GM12878 (cell line): Measurements from ENCODE around the gene SOX30. TPM values are rescaled to one million over a fixed set of nuclear protein-coding genes. Genes with fewer than 3 reads are reported as not detected.

Experiments used
- ATAC-seq: fragments of 200-7000 bp; cut with Tn5 transposase; 3 replicates; pipeline ENCODE4 v1.9.1; 2020; ENCODE audit warnings: mild to moderate bottlenecking, moderate library complexity
- BruUV-seq: library from RNA; stranded (reverse); fragments of 400-500 nt; replicated peaks from 2 replicates; lab custom pipeline; 2021; lab: Mats Ljungman, UMichigan
- CTCF ChIA-PET: fragments of 300-600 bp; sonication (Branson Sonifier 250); formaldehyde crosslinking; extraction: SDS; loops from one replicate; lab custom pipeline; 2021; ENCODE audit warnings: inconsistent platforms; lab: Yijun Ruan, JAX
- POLR2A ChIA-PET: fragments of 350-600 bp; formaldehyde crosslinking; extraction: SDS; loops from one replicate; lab custom pipeline; 2021; ENCODE audit warnings: inconsistent platforms; lab: Charles Lee
- RAD21 ChIA-PET: fragments of 300-600 bp; sonication (Branson Sonifier 250); formaldehyde crosslinking; loops from one replicate; lab custom pipeline; 2023; ENCODE audit warnings: antibody characterized with exemption; ENCODE audit not compliant: unreplicated experiment; lab: Charles Lee
- SMC1A ChIA-PET: fragments of 300-600 bp; sonication (Branson Sonifier 250); formaldehyde crosslinking; loops from one replicate; lab custom pipeline; 2023; ENCODE audit not compliant: unreplicated experiment, uncharacterized antibody; lab: Charles Lee
- DNase-seq: peaks from one replicate; pipeline ENCODE4 v3.0.0-alpha.2; 2011; ENCODE audit warnings: low read depth, low spot score
- FAIRE-seq: peaks from 3 replicates; lab custom pipeline; 2011; peaks lifted over from hg19 to GRCh38; lab: Jason Lieb, UNC
- H2AFZ ChIP-seq: 2 replicates; pipeline ENCODE4 v1.6.0; 2011; ENCODE audit warnings: low read depth, low read length, control low read depth; ENCODE audit not compliant: control insufficient read depth
- H3K27ac ChIP-seq: 2 replicates; pipeline ENCODE4 v1.5.1; 2011; ENCODE audit warnings: control low read depth; ENCODE audit not compliant: control insufficient read depth, insufficient read depth
- H3K27me3 ChIP-seq, 2 experiments: replicated peaks in 1 of 2; 2 replicates each; pipeline versions ENCODE4 v1.6.0 to v1.6.1; 2011; ENCODE audit warnings: low read length in 1 of 2; ENCODE audit not compliant: control insufficient read depth in 2 of 2, insufficient read depth in 2 of 2
- H3K36me3 ChIP-seq, 2 experiments: 2 replicates each; pipeline ENCODE4 v1.5.1; 2011; ENCODE audit warnings: low read length in 1 of 2; ENCODE audit not compliant: control insufficient read depth in 2 of 2, insufficient read depth in 2 of 2
- H3K4me1 ChIP-seq: 2 replicates; pipeline ENCODE4 v1.6.1; 2011; ENCODE audit warnings: mild to moderate bottlenecking, low read length, moderate library complexity, mixed read lengths; ENCODE audit not compliant: control insufficient read depth, insufficient read depth
- H3K4me2 ChIP-seq: 2 replicates; pipeline ENCODE4 v1.6.0; 2011; ENCODE audit warnings: control low read depth; ENCODE audit not compliant: control insufficient read depth, insufficient read depth
- H3K4me3 ChIP-seq: fragments of 200-600 bp; sonication (generic); 2 replicates; pipeline ENCODE4 v1.5.1; 2016
- H3K79me2 ChIP-seq: 2 replicates; pipeline ENCODE4 v1.6.0; 2011; ENCODE audit warnings: low read length; ENCODE audit not compliant: control insufficient read depth, insufficient read depth
- H3K9ac ChIP-seq: 2 replicates; pipeline ENCODE4 v1.8.0; 2011; ENCODE audit warnings: low read length, control low read depth, mixed read lengths; ENCODE audit not compliant: control insufficient read depth, insufficient read depth
- H3K9me3 ChIP-seq: replicated peaks from 3 replicates; pipeline ENCODE4 v1.5.1; 2011; ENCODE audit warnings: mild to moderate bottlenecking, low read length; ENCODE audit not compliant: control insufficient read depth, insufficient read depth
- H4K20me1 ChIP-seq: 2 replicates; pipeline ENCODE4 v1.6.0; 2011; ENCODE audit not compliant: control insufficient read depth, insufficient read depth
- BMI1 ChIP-seq: fragments of 450-650 bp; IDR thresholded peaks from 2 replicates; pipeline ENCODE4 v1.6.1; 2016; ENCODE audit warnings: mild to moderate bottlenecking, moderate library complexity, borderline replicate concordance
- EZH2 ChIP-seq: IDR thresholded peaks from 2 replicates; pipeline ENCODE4 v1.6.1; 2012; ENCODE audit warnings: low read depth, mild to moderate bottlenecking, control low read depth, inconsistent platforms, low read length, borderline replicate concordance; ENCODE audit not compliant: control insufficient read depth
- HCFC1 ChIP-seq: fragments of 150-350 bp; IDR thresholded peaks from 2 replicates; pipeline ENCODE4 v1.6.1; 2014; ENCODE audit warnings: low read length
- POLR2AphosphoS5 ChIP-seq: IDR thresholded peaks from 2 replicates; pipeline ENCODE4 v1.6.1; 2011; ENCODE audit warnings: mild to moderate bottlenecking, low read length, inconsistent platforms
- RCOR1 ChIP-seq: conservative IDR thresholded peaks from 2 replicates; pipeline ENCODE4 v1.6.1; 2012; ENCODE audit warnings: low read depth, low read length, improper control_type of control experiment
- RUNX3 ChIP-seq: IDR thresholded peaks from 2 replicates; pipeline ENCODE4 v1.6.1; 2012; ENCODE audit warnings: low read length, inconsistent platforms
- SIN3A ChIP-seq: IDR thresholded peaks from 2 replicates; pipeline ENCODE4 v1.6.1; 2012; ENCODE audit warnings: low read depth, low read length, improper control_type of control experiment
- SREBF2 ChIP-seq: IDR thresholded peaks from 2 replicates; pipeline ENCODE4 v1.6.1; 2012; ENCODE audit warnings: mild to moderate bottlenecking, low read length
- TCF3 ChIP-seq: IDR thresholded peaks from 2 replicates; pipeline ENCODE4 v1.6.1; 2012; ENCODE audit warnings: low read depth, mild to moderate bottlenecking, low read length, borderline replicate concordance; ENCODE audit not compliant: insufficient read depth
- WGBS: methylation state at CpG from one replicate; pipeline ENCODE4 v1.1.6; 2016; ENCODE audit warnings: low lambda C conversion rate; ENCODE audit not compliant: insufficient replicate concordance, insufficient coverage; ENCODE audit errors: missing lambda C conversion rate; 5-methylcytosine and 5-hydroxymethylcytosine counted together
- in situ Hi-C: fragments of 300-500 bp; cut with MboI; formaldehyde crosslinking; loops from 9 replicates; pipeline ENCODE4 v1.14.3; 2018; ENCODE audit warnings: mixed read lengths
- intact Hi-C: fragments of 100-400 bp; cut with micrococcal nuclease; formaldehyde crosslinking; loops from one replicate; pipeline ENCODE4 v1.14.2; 2022; ENCODE audit not compliant: unreplicated experiment
- polyA plus RNA-seq, 11 experiments: library from polyadenylated mRNA; depleted of rRNA in 4 of 11; unstranded in 6 of 11; stranded (reverse) in 5 of 11; fragments of >200 nt; fragmentation: Nextera tagmentation in 4 of 11; fragmentation: Illumina TruSeq in 1 of 11; extraction: Ambion mirVana in 4 of 11; extraction: Trizol in 1 of 11; gene quantifications; 1 replicate in 1 of 11; 2 replicates in 10 of 11; pipeline versions ENCODE4 v1.2.1 to v1.2.3, GENCODE V29; 2011 to 2016; ENCODE audit warnings: inconsistent platforms in 2 of 11, missing spikeins in 2 of 11, low read depth in 1 of 11
- total RNA-seq, 4 experiments: library from RNA; depleted of rRNA in 3 of 4; stranded (reverse); fragments of >200 nt in 3 of 4; fragmentation: Illumina TruSeq in 1 of 4; extraction: Trizol in 1 of 4; gene quantifications; 2 replicates each; pipeline versions ENCODE4 v1.2.1 to v1.2.3, GENCODE V29; 2013 to 2021
- TF ChIP-seq, protein P1 (sequence below): fragments of 450-650 bp; IDR thresholded peaks from 2 replicates; pipeline ENCODE4 v1.6.1; 2017; ENCODE audit warnings: mild to moderate bottlenecking, moderate library complexity
- TF ChIP-seq, protein P2 (sequence below): fragments of 150-350 bp; IDR thresholded peaks from 2 replicates; pipeline ENCODE4 v1.6.1; 2016; ENCODE audit warnings: low read depth, low read length
- TF ChIP-seq, protein P3 (sequence below): fragments of 450-650 bp; IDR thresholded peaks from 2 replicates; pipeline ENCODE4 v1.6.1; 2017; ENCODE audit warnings: mild to moderate bottlenecking, moderate library complexity

SOX30 gene
- total and polyA plus RNA-seq, 10 of the 15 experiments (the other 5 are each of a cell fraction or from before 2014, with no cell fraction given) = 0.06 to 0.32 (median 0.10) TPM; not detected in 2

GRCh38 chr5:157658893-157659292 lies 6.7 kb upstream of the SOX30 start (continued):
- TF ChIP-seq, protein P1, sequence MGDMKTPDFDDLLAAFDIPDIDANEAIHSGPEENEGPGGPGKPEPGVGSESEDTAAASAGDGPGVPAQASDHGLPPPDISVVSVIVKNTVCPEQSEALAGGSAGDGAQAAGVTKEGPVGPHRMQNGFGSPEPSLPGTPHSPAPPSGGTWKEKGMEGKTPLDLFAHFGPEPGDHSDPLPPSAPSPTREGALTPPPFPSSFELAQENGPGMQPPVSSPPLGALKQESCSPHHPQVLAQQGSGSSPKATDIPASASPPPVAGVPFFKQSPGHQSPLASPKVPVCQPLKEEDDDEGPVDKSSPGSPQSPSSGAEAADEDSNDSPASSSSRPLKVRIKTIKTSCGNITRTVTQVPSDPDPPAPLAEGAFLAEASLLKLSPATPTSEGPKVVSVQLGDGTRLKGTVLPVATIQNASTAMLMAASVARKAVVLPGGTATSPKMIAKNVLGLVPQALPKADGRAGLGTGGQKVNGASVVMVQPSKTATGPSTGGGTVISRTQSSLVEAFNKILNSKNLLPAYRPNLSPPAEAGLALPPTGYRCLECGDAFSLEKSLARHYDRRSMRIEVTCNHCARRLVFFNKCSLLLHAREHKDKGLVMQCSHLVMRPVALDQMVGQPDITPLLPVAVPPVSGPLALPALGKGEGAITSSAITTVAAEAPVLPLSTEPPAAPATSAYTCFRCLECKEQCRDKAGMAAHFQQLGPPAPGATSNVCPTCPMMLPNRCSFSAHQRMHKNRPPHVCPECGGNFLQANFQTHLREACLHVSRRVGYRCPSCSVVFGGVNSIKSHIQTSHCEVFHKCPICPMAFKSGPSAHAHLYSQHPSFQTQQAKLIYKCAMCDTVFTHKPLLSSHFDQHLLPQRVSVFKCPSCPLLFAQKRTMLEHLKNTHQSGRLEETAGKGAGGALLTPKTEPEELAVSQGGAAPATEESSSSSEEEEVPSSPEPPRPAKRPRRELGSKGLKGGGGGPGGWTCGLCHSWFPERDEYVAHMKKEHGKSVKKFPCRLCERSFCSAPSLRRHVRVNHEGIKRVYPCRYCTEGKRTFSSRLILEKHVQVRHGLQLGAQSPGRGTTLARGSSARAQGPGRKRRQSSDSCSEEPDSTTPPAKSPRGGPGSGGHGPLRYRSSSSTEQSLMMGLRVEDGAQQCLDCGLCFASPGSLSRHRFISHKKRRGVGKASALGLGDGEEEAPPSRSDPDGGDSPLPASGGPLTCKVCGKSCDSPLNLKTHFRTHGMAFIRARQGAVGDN = no peak
- TF ChIP-seq POLR2AphosphoS5 = no peak

DNA sequence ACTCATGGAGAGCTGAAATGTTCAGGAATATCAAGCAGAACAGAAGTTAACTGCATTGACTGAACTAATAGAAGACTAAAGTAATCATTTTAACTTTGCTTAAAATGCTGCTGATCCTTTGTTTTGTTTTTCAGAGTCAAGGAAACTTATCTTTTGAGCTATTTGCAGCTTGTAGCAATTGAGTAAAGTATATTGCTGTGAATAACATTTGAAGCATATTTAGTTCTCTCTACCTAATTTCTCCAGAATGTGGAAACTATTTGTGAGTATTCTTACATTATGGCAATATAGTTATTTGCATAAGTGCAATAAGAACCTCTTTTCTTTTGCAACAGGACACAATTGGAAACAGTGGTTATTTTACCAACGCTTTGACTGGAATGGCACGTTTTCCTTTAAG lies 5.3 kb upstream of the SOX30 start:
- no peak for ATAC-seq
- H3K79me2 ChIP-seq = no peaks in the 10 kb centered on the region
- no peaks in the 10 kb centered on the region for H3K36me3 ChIP-seq
- H3K9ac ChIP-seq = no peak overlapping the region
- no peak overlapping the region for H3K27ac ChIP-seq
- no peaks in the 10 kb centered on the region for H3K4me1 ChIP-seq
- BruUV-seq = no TSS peak
- ChIA-PET POLR2A (no interaction called here), SMC1A (no interaction called here), CTCF (interaction anchor here (1.3 to 1.8 kb wide), 2 partner anchors 11 to 61 kb away, joined by 3 to 6 read pairs; no protein-coding TSS in a partner anchor), RAD21 (no interaction called here)
- H3K4me2 ChIP-seq = no peak overlapping the region
- H2AFZ ChIP-seq = no peak overlapping the region
- H3K27me3 ChIP-seq = no peaks in the 10 kb centered on the region
- no peak for FAIRE-seq
- no peak for DNase-seq
- peaks cover 9% of the 10 kb centered on the region for H3K9me3 ChIP-seq
- no peak overlapping the region for H3K4me3 ChIP-seq
- H4K20me1 ChIP-seq = no peaks in the 10 kb centered on the region
- intact Hi-C loops = no loop called here
- WGBS = 37% methylated on average over 2 of the region's 2 CpGs
- in situ Hi-C loops = no loop called here
- TF ChIP-seq, protein P2, sequence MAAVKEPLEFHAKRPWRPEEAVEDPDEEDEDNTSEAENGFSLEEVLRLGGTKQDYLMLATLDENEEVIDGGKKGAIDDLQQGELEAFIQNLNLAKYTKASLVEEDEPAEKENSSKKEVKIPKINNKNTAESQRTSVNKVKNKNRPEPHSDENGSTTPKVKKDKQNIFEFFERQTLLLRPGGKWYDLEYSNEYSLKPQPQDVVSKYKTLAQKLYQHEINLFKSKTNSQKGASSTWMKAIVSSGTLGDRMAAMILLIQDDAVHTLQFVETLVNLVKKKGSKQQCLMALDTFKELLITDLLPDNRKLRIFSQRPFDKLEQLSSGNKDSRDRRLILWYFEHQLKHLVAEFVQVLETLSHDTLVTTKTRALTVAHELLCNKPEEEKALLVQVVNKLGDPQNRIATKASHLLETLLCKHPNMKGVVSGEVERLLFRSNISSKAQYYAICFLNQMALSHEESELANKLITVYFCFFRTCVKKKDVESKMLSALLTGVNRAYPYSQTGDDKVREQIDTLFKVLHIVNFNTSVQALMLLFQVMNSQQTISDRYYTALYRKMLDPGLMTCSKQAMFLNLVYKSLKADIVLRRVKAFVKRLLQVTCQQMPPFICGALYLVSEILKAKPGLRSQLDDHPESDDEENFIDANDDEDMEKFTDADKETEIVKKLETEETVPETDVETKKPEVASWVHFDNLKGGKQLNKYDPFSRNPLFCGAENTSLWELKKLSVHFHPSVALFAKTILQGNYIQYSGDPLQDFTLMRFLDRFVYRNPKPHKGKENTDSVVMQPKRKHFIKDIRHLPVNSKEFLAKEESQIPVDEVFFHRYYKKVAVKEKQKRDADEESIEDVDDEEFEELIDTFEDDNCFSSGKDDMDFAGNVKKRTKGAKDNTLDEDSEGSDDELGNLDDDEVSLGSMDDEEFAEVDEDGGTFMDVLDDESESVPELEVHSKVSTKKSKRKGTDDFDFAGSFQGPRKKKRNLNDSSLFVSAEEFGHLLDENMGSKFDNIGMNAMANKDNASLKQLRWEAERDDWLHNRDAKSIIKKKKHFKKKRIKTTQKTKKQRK = no peak
- TF ChIP-seq, protein P3, sequence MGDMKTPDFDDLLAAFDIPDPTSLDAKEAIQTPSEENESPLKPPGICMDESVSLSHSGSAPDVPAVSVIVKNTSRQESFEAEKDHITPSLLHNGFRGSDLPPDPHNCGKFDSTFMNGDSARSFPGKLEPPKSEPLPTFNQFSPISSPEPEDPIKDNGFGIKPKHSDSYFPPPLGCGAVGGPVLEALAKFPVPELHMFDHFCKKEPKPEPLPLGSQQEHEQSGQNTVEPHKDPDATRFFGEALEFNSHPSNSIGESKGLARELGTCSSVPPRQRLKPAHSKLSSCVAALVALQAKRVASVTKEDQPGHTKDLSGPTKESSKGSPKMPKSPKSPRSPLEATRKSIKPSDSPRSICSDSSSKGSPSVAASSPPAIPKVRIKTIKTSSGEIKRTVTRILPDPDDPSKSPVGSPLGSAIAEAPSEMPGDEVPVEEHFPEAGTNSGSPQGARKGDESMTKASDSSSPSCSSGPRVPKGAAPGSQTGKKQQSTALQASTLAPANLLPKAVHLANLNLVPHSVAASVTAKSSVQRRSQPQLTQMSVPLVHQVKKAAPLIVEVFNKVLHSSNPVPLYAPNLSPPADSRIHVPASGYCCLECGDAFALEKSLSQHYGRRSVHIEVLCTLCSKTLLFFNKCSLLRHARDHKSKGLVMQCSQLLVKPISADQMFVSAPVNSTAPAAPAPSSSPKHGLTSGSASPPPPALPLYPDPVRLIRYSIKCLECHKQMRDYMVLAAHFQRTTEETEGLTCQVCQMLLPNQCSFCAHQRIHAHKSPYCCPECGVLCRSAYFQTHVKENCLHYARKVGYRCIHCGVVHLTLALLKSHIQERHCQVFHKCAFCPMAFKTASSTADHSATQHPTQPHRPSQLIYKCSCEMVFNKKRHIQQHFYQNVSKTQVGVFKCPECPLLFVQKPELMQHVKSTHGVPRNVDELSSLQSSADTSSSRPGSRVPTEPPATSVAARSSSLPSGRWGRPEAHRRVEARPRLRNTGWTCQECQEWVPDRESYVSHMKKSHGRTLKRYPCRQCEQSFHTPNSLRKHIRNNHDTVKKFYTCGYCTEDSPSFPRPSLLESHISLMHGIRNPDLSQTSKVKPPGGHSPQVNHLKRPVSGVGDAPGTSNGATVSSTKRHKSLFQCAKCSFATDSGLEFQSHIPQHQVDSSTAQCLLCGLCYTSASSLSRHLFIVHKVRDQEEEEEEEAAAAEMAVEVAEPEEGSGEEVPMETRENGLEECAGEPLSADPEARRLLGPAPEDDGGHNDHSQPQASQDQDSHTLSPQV = no peak
- no peak for TF ChIP-seq RUNX3
- TF ChIP-seq EZH2 = no peak
- no peak for TF ChIP-seq TCF3
- TF ChIP-seq SREBF2 = no peak
- no peak for TF ChIP-seq SIN3A
- TF ChIP-seq RCOR1 = no peak
- TF ChIP-seq BMI1 = no peak
- TF ChIP-seq HCFC1 = no peak
